Kidney epithelial cell (primary cell): ENCODE results near the gene CIAPIN1. TPM values are rescaled to one million over a fixed set of nuclear protein-coding genes. Genes with fewer than 3 reads are reported as not detected.

ENCODE experiments used
- DNase-seq: peaks from one replicate; pipeline ENCODE4 v3.0.0-alpha.2; 2010; ENCODE audit warnings: low read depth
- H3K27me3 ChIP-seq: 2 replicates; pipeline ENCODE4 v1.6.0; 2011; ENCODE audit warnings: low read length; ENCODE audit not compliant: control insufficient read depth, insufficient read depth
- H3K36me3 ChIP-seq: 2 replicates; pipeline ENCODE4 v1.5.1; 2011; ENCODE audit warnings: low read length; ENCODE audit not compliant: control insufficient read depth, insufficient read depth
- H3K4me3 ChIP-seq: 2 replicates; pipeline ENCODE4 v1.5.1; 2011; ENCODE audit warnings: low read depth, mild to moderate bottlenecking, control low read depth, low read length
- total RNA-seq: library from RNA; depleted of rRNA; stranded (reverse); fragments of >200 nt; gene quantifications from 2 replicates; pipeline ENCODE4 v1.2.3, GENCODE V29; 2015
- TF ChIP-seq, protein P1 (sequence below): IDR thresholded peaks from 2 replicates; pipeline ENCODE4 v1.5.1; 2011; ENCODE audit warnings: mild to moderate bottlenecking, moderate library complexity, low read length, control low read depth, inconsistent platforms; ENCODE audit not compliant: insufficient read depth, poor library complexity, severe bottlenecking

The CIAPIN1 gene
- total RNA-seq, 1 donor from 2014 or later, result 80.3 TPM

- DNase-seq, result no peak
- TF ChIP-seq, protein P1, sequence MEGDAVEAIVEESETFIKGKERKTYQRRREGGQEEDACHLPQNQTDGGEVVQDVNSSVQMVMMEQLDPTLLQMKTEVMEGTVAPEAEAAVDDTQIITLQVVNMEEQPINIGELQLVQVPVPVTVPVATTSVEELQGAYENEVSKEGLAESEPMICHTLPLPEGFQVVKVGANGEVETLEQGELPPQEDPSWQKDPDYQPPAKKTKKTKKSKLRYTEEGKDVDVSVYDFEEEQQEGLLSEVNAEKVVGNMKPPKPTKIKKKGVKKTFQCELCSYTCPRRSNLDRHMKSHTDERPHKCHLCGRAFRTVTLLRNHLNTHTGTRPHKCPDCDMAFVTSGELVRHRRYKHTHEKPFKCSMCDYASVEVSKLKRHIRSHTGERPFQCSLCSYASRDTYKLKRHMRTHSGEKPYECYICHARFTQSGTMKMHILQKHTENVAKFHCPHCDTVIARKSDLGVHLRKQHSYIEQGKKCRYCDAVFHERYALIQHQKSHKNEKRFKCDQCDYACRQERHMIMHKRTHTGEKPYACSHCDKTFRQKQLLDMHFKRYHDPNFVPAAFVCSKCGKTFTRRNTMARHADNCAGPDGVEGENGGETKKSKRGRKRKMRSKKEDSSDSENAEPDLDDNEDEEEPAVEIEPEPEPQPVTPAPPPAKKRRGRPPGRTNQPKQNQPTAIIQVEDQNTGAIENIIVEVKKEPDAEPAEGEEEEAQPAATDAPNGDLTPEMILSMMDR, result no peak
- H3K36me3 ChIP-seq, result no peaks in the 10 kb centered on the region
- no peak overlapping the region for H3K4me3 ChIP-seq
- no peaks in the 10 kb centered on the region for H3K27me3 ChIP-seq
Measured at GRCh38 chr16:57480754-57481230, 33.6 kb upstream of the CIAPIN1 start.

DNA sequence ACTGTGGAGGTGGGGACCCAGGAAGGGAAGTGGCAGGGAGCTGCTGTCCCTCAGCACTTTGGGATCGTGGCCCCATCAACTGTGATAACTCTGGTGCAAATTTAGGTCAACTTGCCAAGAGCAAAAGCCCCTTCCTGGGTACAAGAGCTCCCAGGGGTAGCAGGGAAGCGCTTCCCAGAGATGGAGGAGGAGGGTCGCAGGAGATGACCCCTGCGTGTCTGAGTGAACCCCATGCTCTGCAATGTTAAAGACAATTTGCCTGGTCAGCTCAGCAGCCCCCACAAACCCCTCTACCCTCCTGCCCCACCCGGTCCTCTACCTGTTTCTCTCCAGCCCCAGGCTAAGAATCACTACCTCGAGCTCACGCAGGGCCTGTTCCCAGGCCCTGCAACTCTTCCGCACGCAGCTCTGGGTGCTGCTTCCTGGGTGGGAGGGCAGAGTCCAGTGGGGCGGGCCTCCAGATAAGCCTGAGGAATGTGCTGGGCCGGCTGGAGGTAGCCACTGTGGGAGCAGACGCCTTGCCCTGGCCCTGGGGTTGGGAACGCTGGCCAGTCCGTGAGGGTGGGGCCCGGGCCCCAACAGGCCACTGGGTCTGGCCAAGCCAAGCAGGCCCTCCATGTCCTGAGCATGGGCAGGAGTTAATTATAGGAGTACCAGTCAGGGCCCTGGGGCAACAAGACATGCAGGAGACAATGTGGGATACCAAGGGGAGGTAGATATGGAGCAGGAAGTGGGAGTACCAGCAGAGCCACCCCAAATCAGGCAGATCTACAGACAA, 33.0 kb upstream of the CIAPIN1 start:
- DNase-seq, result no peak
- TF ChIP-seq, protein P1, result no peak
- Histone ChIP-seq H3K36me3 (no peaks in the 10 kb centered on the region), H3K4me3 (peak overlapping the region; percentile 40), H3K27me3 (no peaks in the 10 kb centered on the region)

DNA sequence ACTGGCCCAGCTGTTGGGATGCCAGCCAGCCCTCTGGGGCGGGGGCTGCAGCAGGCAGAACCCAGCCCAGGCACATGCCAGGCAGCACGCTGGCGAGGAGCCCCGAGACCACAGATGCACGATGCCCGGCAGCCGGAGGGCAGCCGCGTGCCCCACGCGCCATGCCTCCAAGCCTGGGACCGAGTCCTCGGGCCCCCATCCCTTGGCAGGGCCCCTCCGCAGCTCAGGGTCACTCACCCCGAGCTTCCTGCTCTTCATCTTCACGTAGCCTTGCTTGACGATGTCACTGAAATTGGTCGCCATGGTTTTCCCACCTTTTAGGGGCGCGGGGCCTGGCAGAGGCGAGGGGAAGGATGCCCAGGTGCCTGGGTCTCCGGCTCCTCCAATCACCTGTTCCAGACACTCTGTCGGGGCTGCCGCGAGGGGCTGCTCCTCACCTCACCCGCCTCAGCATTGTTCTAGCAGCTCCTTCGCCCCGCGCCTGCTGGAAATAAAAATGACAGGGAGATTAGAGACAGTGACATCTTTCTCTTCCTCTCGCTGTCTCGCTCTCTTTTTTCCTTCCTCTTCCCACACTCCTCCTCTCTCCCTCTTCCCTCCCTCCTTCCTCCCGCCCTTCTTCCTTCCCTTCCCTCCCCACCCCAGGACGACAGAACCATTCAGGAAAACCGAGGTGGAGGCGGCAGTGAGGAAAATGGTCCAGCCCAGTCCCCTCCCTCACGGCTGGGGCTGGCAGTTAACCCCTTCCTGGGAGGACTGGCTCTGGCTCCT, 32.2 kb upstream of the CIAPIN1 start:
- H3K36me3 ChIP-seq, result peaks cover 1% of the 10 kb centered on the region
- TF ChIP-seq, protein P1, result no peak
- no peak for DNase-seq
- no peaks in the 10 kb centered on the region for H3K27me3 ChIP-seq
- H3K4me3 ChIP-seq, result peak overlapping the region; percentile 40

DNA sequence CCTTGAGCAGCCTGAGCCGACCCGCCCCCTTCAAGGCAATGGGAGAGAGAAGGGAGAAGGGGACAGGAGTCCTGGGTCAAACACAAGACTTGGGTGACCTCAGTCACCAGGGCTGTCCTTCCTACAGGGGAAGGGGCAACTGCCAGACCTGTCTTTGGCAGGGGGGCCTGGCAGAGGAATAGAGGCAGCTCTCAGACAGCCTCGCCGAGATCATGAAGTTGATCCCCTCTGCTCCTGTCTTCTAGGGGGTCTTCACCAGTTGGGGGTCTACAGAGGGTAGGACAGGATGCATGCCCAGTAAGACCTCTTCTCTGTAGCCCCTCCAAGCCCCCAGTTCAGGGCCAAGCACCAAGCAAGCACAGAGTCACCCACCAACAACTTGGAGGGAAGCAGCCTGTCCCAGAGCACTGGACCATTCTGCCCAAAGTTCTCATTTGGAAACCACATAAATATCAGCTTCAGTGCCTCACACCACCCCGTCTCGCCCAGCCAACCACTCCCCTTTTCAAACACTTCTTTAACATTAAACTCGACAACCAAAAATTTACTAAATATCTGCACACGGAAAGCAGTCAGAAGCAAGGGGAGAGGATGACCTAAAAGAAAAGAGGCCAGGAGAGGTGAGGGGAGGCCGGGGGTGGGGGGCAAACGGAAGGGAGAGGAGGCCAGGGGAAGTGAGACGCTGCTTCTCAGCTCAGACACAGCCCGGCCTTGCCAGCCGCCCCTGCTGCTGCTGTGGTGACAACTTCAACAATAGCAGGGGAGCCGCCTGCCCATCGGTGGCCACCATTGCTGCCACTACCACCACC, 31.4 kb upstream of the CIAPIN1 start:
- no peaks in the 10 kb centered on the region for H3K27me3 ChIP-seq
- DNase-seq, result no peak
- H3K36me3 ChIP-seq, result peaks cover 2% of the 10 kb centered on the region
- TF ChIP-seq, protein P1, result no peak
- peak overlapping the region; percentile 40 for H3K4me3 ChIP-seq

- TF ChIP-seq, protein P1, result no peak
- no peak for DNase-seq
- no peaks in the 10 kb centered on the region for H3K27me3 ChIP-seq
- H3K4me3 ChIP-seq, result no peak overlapping the region
- peaks cover 2% of the 10 kb centered on the region for H3K36me3 ChIP-seq
Measured at GRCh38 chr16:57477531-57478202, 30.5 kb upstream of the CIAPIN1 start.
